ENCODE data around the gene NEURL1.

GRCh38 chr10:103545366-103545765 lies 51.9 kb downstream of the NEURL1 start:
- no peak for TF ChIP-seq POLR2A (IDR thresholded peaks at IDR 0.05)
- TF ChIP-seq CTCF (IDR thresholded peaks at IDR 0.05), result no peak
